ENCODE data around the gene SIRPD.

The SIRPD gene

GRCh38 chr20:1569415-1569881 lies 11.9 kb upstream of the SIRPD start:
- H3K79me2 ChIP-seq (ENCODE audit: insufficient read depth, low read length): no peaks in the 10 kb centered on the region
- no peak overlapping the region for H2AFZ ChIP-seq (ENCODE audit: low read length)
- no peak overlapping the region for H3K9ac ChIP-seq (ENCODE audit: low read depth, low read length, poor library complexity, severe bottlenecking)
- H3K4me3 ChIP-seq (ENCODE audit: low read length, poor library complexity, severe bottlenecking): no peak overlapping the region
- no peaks in the 10 kb centered on the region for H3K4me1 ChIP-seq (ENCODE audit: insufficient read depth, low read length, poor library complexity, severe bottlenecking)
- H3F3A ChIP-seq (ENCODE audit: low read depth): no peaks in the 10 kb centered on the region
- no peak overlapping the region for H3K4me2 ChIP-seq (ENCODE audit: low read depth, low read length, poor library complexity, severe bottlenecking)
- no peaks in the 10 kb centered on the region for H4K20me1 ChIP-seq (ENCODE audit: insufficient read depth, low read length, poor library complexity, severe bottlenecking)
- H3K27me3 ChIP-seq (ENCODE audit: insufficient read depth, low read length, poor library complexity, severe bottlenecking): no peaks in the 10 kb centered on the region
- H3K9me2 ChIP-seq (replicated peaks; ENCODE audit: low read depth, low read length): no peaks in the 10 kb centered on the region
- H3K36me3 ChIP-seq (ENCODE audit: insufficient read depth, low read length): no peaks in the 10 kb centered on the region
- H3K9me3 ChIP-seq (ENCODE audit: insufficient read depth, low read depth, low read length): no peaks in the 10 kb centered on the region
- TF ChIP-seq EZH2phosphoT487 (IDR thresholded peaks at IDR 0.05; ENCODE audit: borderline replicate concordance): no peak
- TF ChIP-seq, protein P1, sequence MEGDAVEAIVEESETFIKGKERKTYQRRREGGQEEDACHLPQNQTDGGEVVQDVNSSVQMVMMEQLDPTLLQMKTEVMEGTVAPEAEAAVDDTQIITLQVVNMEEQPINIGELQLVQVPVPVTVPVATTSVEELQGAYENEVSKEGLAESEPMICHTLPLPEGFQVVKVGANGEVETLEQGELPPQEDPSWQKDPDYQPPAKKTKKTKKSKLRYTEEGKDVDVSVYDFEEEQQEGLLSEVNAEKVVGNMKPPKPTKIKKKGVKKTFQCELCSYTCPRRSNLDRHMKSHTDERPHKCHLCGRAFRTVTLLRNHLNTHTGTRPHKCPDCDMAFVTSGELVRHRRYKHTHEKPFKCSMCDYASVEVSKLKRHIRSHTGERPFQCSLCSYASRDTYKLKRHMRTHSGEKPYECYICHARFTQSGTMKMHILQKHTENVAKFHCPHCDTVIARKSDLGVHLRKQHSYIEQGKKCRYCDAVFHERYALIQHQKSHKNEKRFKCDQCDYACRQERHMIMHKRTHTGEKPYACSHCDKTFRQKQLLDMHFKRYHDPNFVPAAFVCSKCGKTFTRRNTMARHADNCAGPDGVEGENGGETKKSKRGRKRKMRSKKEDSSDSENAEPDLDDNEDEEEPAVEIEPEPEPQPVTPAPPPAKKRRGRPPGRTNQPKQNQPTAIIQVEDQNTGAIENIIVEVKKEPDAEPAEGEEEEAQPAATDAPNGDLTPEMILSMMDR (conservative IDR thresholded peaks at IDR 0.05; ENCODE audit: low read length): no peak

GRCh38 chr20:1568163-1568490 lies 10.6 kb upstream of the SIRPD start:
- Histone ChIP-seq H4K20me1 (ENCODE audit: insufficient read depth, low read length, poor library complexity, severe bottlenecking) (no peaks in the 10 kb centered on the region), H3K36me3 (ENCODE audit: insufficient read depth, low read length) (no peaks in the 10 kb centered on the region), H3K4me1 (ENCODE audit: insufficient read depth, low read length, poor library complexity, severe bottlenecking) (no peaks in the 10 kb centered on the region), H3K9me3 (ENCODE audit: insufficient read depth, low read depth, low read length) (no peaks in the 10 kb centered on the region), H3K4me2 (ENCODE audit: low read depth, low read length, poor library complexity, severe bottlenecking) (no peak overlapping the region), H3K9me2 (replicated peaks; ENCODE audit: low read depth, low read length) (no peaks in the 10 kb centered on the region), H3K79me2 (ENCODE audit: insufficient read depth, low read length) (no peaks in the 10 kb centered on the region), H3K9ac (ENCODE audit: low read depth, low read length, poor library complexity, severe bottlenecking) (no peak overlapping the region), H3F3A (ENCODE audit: low read depth) (no peaks in the 10 kb centered on the region), H3K27me3 (ENCODE audit: insufficient read depth, low read length, poor library complexity, severe bottlenecking) (no peaks in the 10 kb centered on the region), H2AFZ (ENCODE audit: low read length) (no peak overlapping the region), H3K4me3 (ENCODE audit: low read length, poor library complexity, severe bottlenecking) (no peak overlapping the region)
- TF ChIP-seq, protein P1 (conservative IDR thresholded peaks at IDR 0.05; ENCODE audit: low read length): no peak
- TF ChIP-seq EZH2phosphoT487 (IDR thresholded peaks at IDR 0.05; ENCODE audit: borderline replicate concordance): no peak

- no peak overlapping the region for H2AFZ ChIP-seq (ENCODE audit: low read length)
- no peak overlapping the region for H3K9ac ChIP-seq (ENCODE audit: low read depth, low read length, poor library complexity, severe bottlenecking)
- H3K9me2 ChIP-seq (replicated peaks; ENCODE audit: low read depth, low read length): no peaks in the 10 kb centered on the region
- H4K20me1 ChIP-seq (ENCODE audit: insufficient read depth, low read length, poor library complexity, severe bottlenecking): no peaks in the 10 kb centered on the region
- H3K27me3 ChIP-seq (ENCODE audit: insufficient read depth, low read length, poor library complexity, severe bottlenecking): no peaks in the 10 kb centered on the region
- no peak overlapping the region for H3K4me2 ChIP-seq (ENCODE audit: low read depth, low read length, poor library complexity, severe bottlenecking)
- H3K9me3 ChIP-seq (ENCODE audit: insufficient read depth, low read depth, low read length): peaks cover 4% of the 10 kb centered on the region; the same call in 1 of the 2 replicates
- H3K36me3 ChIP-seq (ENCODE audit: insufficient read depth, low read length): no peaks in the 10 kb centered on the region
- no peaks in the 10 kb centered on the region for H3F3A ChIP-seq (ENCODE audit: low read depth)
- no peak for TF ChIP-seq EZH2phosphoT487 (IDR thresholded peaks at IDR 0.05; ENCODE audit: borderline replicate concordance)
- TF ChIP-seq, protein P1 (conservative IDR thresholded peaks at IDR 0.05; ENCODE audit: low read length): no peak
- no peaks in the 10 kb centered on the region for H3K4me1 ChIP-seq (ENCODE audit: insufficient read depth, low read length, poor library complexity, severe bottlenecking)
- H3K79me2 ChIP-seq (ENCODE audit: insufficient read depth, low read length): no peaks in the 10 kb centered on the region
- H3K4me3 ChIP-seq (ENCODE audit: low read length, poor library complexity, severe bottlenecking): no peak overlapping the region
Measured at GRCh38 chr20:1567392-1568162, 10.1 kb upstream of the SIRPD start.

All from Loucy (cell line).